SKM-1 (cell line): ENCODE data around the gene KAZN.

Experiments used
- DNase-seq: peaks from one replicate; lab custom pipeline; 2025; ENCODE audit not compliant: unreplicated experiment; lab: John Stamatoyannopoulos, UW

The KAZN gene

GRCh38 chr1:14812189-14812588 lies 213.7 kb downstream of the KAZN start:
- no peak for DNase-seq

- DNase-seq, result no peak
Measured at GRCh38 chr1:14815175-14815877, 216.8 kb downstream of the KAZN start.

- DNase-seq, result no peak
Measured at GRCh38 chr1:14817223-14818170, 219.0 kb downstream of the KAZN start.

GRCh38 chr1:14820295-14821085 lies 222.0 kb downstream of the KAZN start:
- DNase-seq, result no peak

GRCh38 chr1:14822493-14822892 lies 224.0 kb downstream of the KAZN start:
- DNase-seq, result no peak

- no peak for DNase-seq
Measured at GRCh38 chr1:14822996-14823395, 224.5 kb downstream of the KAZN start.

GRCh38 chr1:14824314-14824915 lies 225.9 kb downstream of the KAZN start:
- no peak for DNase-seq

- DNase-seq, result no peak
Measured at GRCh38 chr1:14825396-14825795, 226.9 kb downstream of the KAZN start.

- DNase-seq, result no peak
Measured at GRCh38 chr1:14826172-14826636, 227.7 kb downstream of the KAZN start.

GRCh38 chr1:14826731-14827326 lies 228.3 kb downstream of the KAZN start:
- DNase-seq, result no peak

- no peak for DNase-seq
Measured at GRCh38 chr1:14827870-14828269, 229.4 kb downstream of the KAZN start.

GRCh38 chr1:14828665-14829064 lies 230.2 kb downstream of the KAZN start:
- DNase-seq, result no peak

GRCh38 chr1:14835725-14836124 lies 237.2 kb downstream of the KAZN start:
- no peak for DNase-seq

GRCh38 chr1:14836426-14837140 lies 238.1 kb downstream of the KAZN start:
- no peak for DNase-seq

- DNase-seq, result no peak
Measured at GRCh38 chr1:14840374-14840773, 241.9 kb downstream of the KAZN start.

GRCh38 chr1:14841456-14841855 lies 243.0 kb downstream of the KAZN start:
- no peak for DNase-seq

- DNase-seq, result no peak
Measured at GRCh38 chr1:14841951-14842350, 243.5 kb downstream of the KAZN start.

GRCh38 chr1:14842361-14842760 lies 243.9 kb downstream of the KAZN start:
- DNase-seq, result no peak

- DNase-seq, result no peak
Measured at GRCh38 chr1:14842891-14843290, 244.4 kb downstream of the KAZN start.

GRCh38 chr1:14843525-14843924 lies 245.0 kb downstream of the KAZN start:
- DNase-seq, result no peak
